SK-N-SH treated with all-trans-retinoic acid at 6 μM for 48 hours (cell line): ENCODE results near the gene CDKN2B-AS1.

ENCODE experiments used
- ATAC-seq: fragments of 200-7000 bp; cut with Tn5 transposase; 3 replicates; pipeline ENCODE4 v1.9.1; 2020; ENCODE audit warnings: mild to moderate bottlenecking, moderate library complexity
- ARNTL ChIP-seq: fragments of 450-650 bp; formaldehyde crosslinking; IDR thresholded peaks from 2 replicates; pipeline ENCODE4 v1.5.0; 2020; ENCODE audit warnings: low read depth, mild to moderate bottlenecking, moderate library complexity, borderline replicate concordance
- BACH2 ChIP-seq: fragments of 250-450 bp; sonication (Bioruptor Pico); IDR thresholded peaks from 2 replicates; pipeline ENCODE4 v1.9.0; 2021; ENCODE audit warnings: mild to moderate bottlenecking, borderline replicate concordance
- CSDC2 ChIP-seq: fragments of 250-450 bp; sonication (Bioruptor Pico); IDR thresholded peaks from 2 replicates; pipeline ENCODE4 v1.5.0; 2020; ENCODE audit warnings: mild to moderate bottlenecking, moderate library complexity
- ESRRG ChIP-seq: fragments of 250-450 bp; sonication (Bioruptor Pico); IDR thresholded peaks from 2 replicates; pipeline ENCODE4 v1.6.1; 2021; ENCODE audit warnings: mild to moderate bottlenecking
- GLIS3 ChIP-seq: fragments of 250-450 bp; sonication (Bioruptor Pico); IDR thresholded peaks from 2 replicates; pipeline ENCODE4 v1.5.0; 2020; ENCODE audit warnings: mild to moderate bottlenecking, moderate library complexity
- ISL1 ChIP-seq: fragments of 250-450 bp; sonication (Bioruptor Pico); IDR thresholded peaks from 2 replicates; pipeline ENCODE4 v2.1.2; 2022; ENCODE audit warnings: mild to moderate bottlenecking, moderate library complexity
- OSR1 ChIP-seq: fragments of 250-450 bp; sonication (Bioruptor Pico); IDR thresholded peaks from 2 replicates; pipeline ENCODE4 v1.8.0; 2022; ENCODE audit warnings: moderate library complexity, mild to moderate bottlenecking, inconsistent platforms
- POU6F1 ChIP-seq: fragments of 250-450 bp; sonication (Bioruptor Pico); IDR thresholded peaks from 2 replicates; pipeline ENCODE4 v1.8.0; 2021; ENCODE audit warnings: low read depth, mild to moderate bottlenecking, moderate library complexity, borderline replicate concordance
- SNAI2 ChIP-seq: fragments of 250-450 bp; sonication (Bioruptor Pico); IDR thresholded peaks from 2 replicates; pipeline ENCODE4 v1.5.0; 2020; ENCODE audit warnings: mild to moderate bottlenecking, moderate library complexity
- TOX ChIP-seq: fragments of 250-450 bp; sonication (Bioruptor Pico); IDR thresholded peaks from 2 replicates; pipeline ENCODE4 v1.8.0; 2021; ENCODE audit warnings: mild to moderate bottlenecking, moderate library complexity, borderline replicate concordance
- TSHZ2 ChIP-seq: fragments of 250-450 bp; sonication (Bioruptor Pico); IDR thresholded peaks from 2 replicates; pipeline ENCODE4 v1.5.0; 2020; ENCODE audit warnings: mild to moderate bottlenecking, moderate library complexity
- ZC3H10 ChIP-seq: fragments of 250-450 bp; sonication (Bioruptor Pico); IDR thresholded peaks from 2 replicates; pipeline ENCODE4 v1.5.1; 2021; ENCODE audit warnings: mild to moderate bottlenecking, moderate library complexity
- ZFP3 ChIP-seq: fragments of 250-450 bp; sonication (Bioruptor Pico); IDR thresholded peaks from 2 replicates; pipeline ENCODE4 v1.5.0; 2020; ENCODE audit warnings: mild to moderate bottlenecking, moderate library complexity
- ZFP30 ChIP-seq: fragments of 450-650 bp; formaldehyde crosslinking; IDR thresholded peaks from 2 replicates; pipeline ENCODE4 v1.5.0; 2022; ENCODE audit warnings: mild to moderate bottlenecking, moderate library complexity
- ZNF565 ChIP-seq: fragments of 450-650 bp; formaldehyde crosslinking; conservative IDR thresholded peaks from 2 replicates; pipeline ENCODE4 v1.5.0; 2020; ENCODE audit warnings: low read depth, mild to moderate bottlenecking, moderate library complexity
- ZNF8 ChIP-seq: fragments of 450-650 bp; formaldehyde crosslinking; IDR thresholded peaks from 2 replicates; pipeline ENCODE4 v1.5.0; 2020; ENCODE audit warnings: mild to moderate bottlenecking, moderate library complexity
- TF ChIP-seq, protein P1 (sequence below): fragments of 250-450 bp; sonication (Bioruptor Pico); IDR thresholded peaks from 2 replicates; pipeline ENCODE4 v1.5.1; 2021; ENCODE audit warnings: mild to moderate bottlenecking, moderate library complexity
- TF ChIP-seq, protein P2 (sequence below): fragments of 250-450 bp; sonication (Bioruptor Pico); IDR thresholded peaks from 2 replicates; pipeline ENCODE4 v1.5.1; 2020; ENCODE audit warnings: low read depth, mild to moderate bottlenecking, moderate library complexity

Gene CDKN2B-AS1

GRCh38 chr9:22102146-22103053, 107.8 kb downstream of the CDKN2B-AS1 start:
- TF ChIP-seq SNAI2 (CRISPR knock-in tag) (no peak), ESRRG (CRISPR knock-in tag) (no peak), TSHZ2 (CRISPR knock-in tag) (no peak), BACH2 (no peak), TOX (CRISPR knock-in tag) (no peak), OSR1 (CRISPR knock-in tag) (no peak), ISL1 (CRISPR knock-in tag) (no peak), ARNTL (CRISPR knock-in tag) (no peak), CSDC2 (no peak), GLIS3 (no peak), POU6F1 (CRISPR knock-in tag) (no peak), ZNF565 (CRISPR knock-in tag) (no peak), ZC3H10 (CRISPR knock-in tag) (no peak), ZFP3 (no peak), ZFP30 (CRISPR knock-in tag) (no peak), ZNF8 (CRISPR knock-in tag) (no peak)
- TF ChIP-seq, protein P1, sequence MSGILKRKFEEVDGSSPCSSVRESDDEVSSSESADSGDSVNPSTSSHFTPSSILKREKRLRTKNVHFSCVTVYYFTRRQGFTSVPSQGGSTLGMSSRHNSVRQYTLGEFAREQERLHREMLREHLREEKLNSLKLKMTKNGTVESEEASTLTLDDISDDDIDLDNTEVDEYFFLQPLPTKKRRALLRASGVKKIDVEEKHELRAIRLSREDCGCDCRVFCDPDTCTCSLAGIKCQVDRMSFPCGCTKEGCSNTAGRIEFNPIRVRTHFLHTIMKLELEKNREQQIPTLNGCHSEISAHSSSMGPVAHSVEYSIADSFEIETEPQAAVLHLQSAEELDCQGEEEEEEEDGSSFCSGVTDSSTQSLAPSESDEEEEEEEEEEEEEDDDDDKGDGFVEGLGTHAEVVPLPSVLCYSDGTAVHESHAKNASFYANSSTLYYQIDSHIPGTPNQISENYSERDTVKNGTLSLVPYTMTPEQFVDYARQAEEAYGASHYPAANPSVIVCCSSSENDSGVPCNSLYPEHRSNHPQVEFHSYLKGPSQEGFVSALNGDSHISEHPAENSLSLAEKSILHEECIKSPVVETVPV = no peak
- TF ChIP-seq, all 23 proteins: peak for 0
- no peak for ATAC-seq

- peak; percentile 67 for ATAC-seq
- TF ChIP-seq ZFP3 = no peak
- TF ChIP-seq ZC3H10 (CRISPR knock-in tag) = no peak
- no peak for TF ChIP-seq ISL1 (CRISPR knock-in tag)
- TF ChIP-seq POU6F1 (CRISPR knock-in tag) = no peak
- TF ChIP-seq, protein P2, sequence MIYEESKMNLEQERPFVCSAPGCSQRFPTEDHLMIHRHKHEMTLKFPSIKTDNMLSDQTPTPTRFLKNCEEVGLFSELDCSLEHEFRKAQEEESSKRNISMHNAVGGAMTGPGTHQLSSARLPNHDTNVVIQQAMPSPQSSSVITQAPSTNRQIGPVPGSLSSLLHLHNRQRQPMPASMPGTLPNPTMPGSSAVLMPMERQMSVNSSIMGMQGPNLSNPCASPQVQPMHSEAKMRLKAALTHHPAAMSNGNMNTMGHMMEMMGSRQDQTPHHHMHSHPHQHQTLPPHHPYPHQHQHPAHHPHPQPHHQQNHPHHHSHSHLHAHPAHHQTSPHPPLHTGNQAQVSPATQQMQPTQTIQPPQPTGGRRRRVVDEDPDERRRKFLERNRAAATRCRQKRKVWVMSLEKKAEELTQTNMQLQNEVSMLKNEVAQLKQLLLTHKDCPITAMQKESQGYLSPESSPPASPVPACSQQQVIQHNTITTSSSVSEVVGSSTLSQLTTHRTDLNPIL (CRISPR knock-in tag) = no peak
- no peak for TF ChIP-seq TSHZ2 (CRISPR knock-in tag)
- TF ChIP-seq, protein P1 = no peak
These were observed 109.3 kb downstream of the CDKN2B-AS1 start for GRCh38 chr9:22103685-22104575.
